ENCODE measurements around the gene ZNF592. TPM values are rescaled to one million over a fixed set of nuclear protein-coding genes. Genes with fewer than 3 reads are reported as not detected.
"Not testable (repeated sequence)": the region's sequence is repeated elsewhere in the genome, so short reads cannot be mapped to it uniquely, and the experiment has no call there.

The ZNF592 gene
- total RNA-seq, 4 donors from 2014 or later, result 23.5 to 41.1 (median 26.5) TPM

GRCh38 chr15:84844964-84845363 lies 96.6 kb downstream of the ZNF592 start:
- in situ Hi-C loops (cut with MboI; ENCODE audit: low pct_ligation_motif_present in 1 of 4, low pct_unique_long_range_greater_than_20kb in 1 of 4, low sequenced_read_pairs in 3 of 4), result no loop called here
- Histone ChIP-seq H3K36me3 (no peaks in the 10 kb centered on the region), H3K9me3 (no peaks in the 10 kb centered on the region), H3K4me3 (no peak overlapping the region), H3K4me1 (peaks cover 14 to 23% (median 19%) of the 10 kb centered on the region in 4 donors), H3K27ac (peak overlapping the region; percentile 42 to 59 (median 49)), H3K27me3 (no peaks in the 10 kb centered on the region)
- TF ChIP-seq POLR2AphosphoS5 (IDR thresholded peaks at IDR 0.05) (no peak), EP300 (IDR thresholded peaks at IDR 0.05; ENCODE audit: low read depth) (no peak), CTCF (IDR thresholded peaks at IDR 0.05) (no peak), POLR2A (IDR thresholded peaks at IDR 0.05) (no peak)
- no peak for DNase-seq
- intact Hi-C loops (cut with DNase I; ENCODE audit: low total_unique reads), result loop anchor here (1.0 to 5.0 kb wide), 2 partner anchors 36 to 82 kb away; no protein-coding TSS in a partner anchor
- 40 to 47% methylated on average over 2 of the region's 2 CpGs for WGBS, 2 donors (ENCODE audit: low coverage in 1 of 2)

GRCh38 chr15:84845631-84846030 lies 97.2 kb downstream of the ZNF592 start:
- H3K4me3 ChIP-seq; H3K27me3 ChIP-seq; in situ Hi-C loops (cut with MboI; ENCODE audit: low pct_ligation_motif_present in 1 of 4, low pct_unique_long_range_greater_than_20kb in 1 of 4, low sequenced_read_pairs in 3 of 4); H3K36me3 ChIP-seq; H3K9me3 ChIP-seq: not testable (repeated sequence)
- intact Hi-C loops (cut with DNase I; ENCODE audit: low total_unique reads), result loop anchor here (1.0 kb wide), 1 partner anchor 36 kb away; no protein-coding TSS in a partner anchor
- 62 to 83% methylated on average over 3 to 7 of the region's 7 CpGs for WGBS, 2 donors (ENCODE audit: low coverage in 1 of 2)
- H3K4me1 ChIP-seq, result peaks cover 8 to 18% (median 13%) of the 10 kb centered on the region in 4 donors
- peak overlapping the region; percentile 42 to 59 (median 49) for H3K27ac ChIP-seq
- TF ChIP-seq CTCF (IDR thresholded peaks at IDR 0.05), result peak; percentile 68 to 82 (median 73)
- DNase-seq, result peak; percentile 70

GRCh38 chr15:84846269-84846668 lies 97.9 kb downstream of the ZNF592 start:
- in situ Hi-C loops (cut with MboI; ENCODE audit: low pct_ligation_motif_present in 1 of 4, low pct_unique_long_range_greater_than_20kb in 1 of 4, low sequenced_read_pairs in 3 of 4), result no loop called here
- Histone ChIP-seq H3K27ac (no peak overlapping the region), H3K27me3 (no peaks in the 10 kb centered on the region), H3K36me3 (no peaks in the 10 kb centered on the region), H3K9me3 (no peaks in the 10 kb centered on the region), H3K4me3 (no peak overlapping the region), H3K4me1 (peaks cover 1 to 11% (median 8%) of the 10 kb centered on the region in 4 donors)
- 97 to 100% methylated on average over 1 of the region's 1 CpG for WGBS, 2 donors (ENCODE audit: low coverage in 1 of 2)
- DNase-seq, result no peak
- intact Hi-C loops (cut with DNase I; ENCODE audit: low total_unique reads), result no loop called here
- TF ChIP-seq POLR2A (IDR thresholded peaks at IDR 0.05) (no peak), CTCF (IDR thresholded peaks at IDR 0.05) (no peak), POLR2AphosphoS5 (IDR thresholded peaks at IDR 0.05) (no peak), EP300 (IDR thresholded peaks at IDR 0.05; ENCODE audit: low read depth) (no peak)

- Histone ChIP-seq H3K4me1 (peaks cover 0 to 8% (median 4%) of the 10 kb centered on the region in 4 donors), H3K36me3 (no peaks in the 10 kb centered on the region), H3K27ac (no peak overlapping the region), H3K4me3 (no peak overlapping the region), H3K27me3 (no peaks in the 10 kb centered on the region), H3K9me3 (no peaks in the 10 kb centered on the region)
- in situ Hi-C loops (cut with MboI; ENCODE audit: low pct_ligation_motif_present in 1 of 4, low pct_unique_long_range_greater_than_20kb in 1 of 4, low sequenced_read_pairs in 3 of 4) (no loop called here), intact Hi-C loops (cut with DNase I; ENCODE audit: low total_unique reads) (no loop called here)
- TF ChIP-seq POLR2A (IDR thresholded peaks at IDR 0.05) (no peak), EP300 (IDR thresholded peaks at IDR 0.05; ENCODE audit: low read depth) (no peak), POLR2AphosphoS5 (IDR thresholded peaks at IDR 0.05) (no peak), CTCF (IDR thresholded peaks at IDR 0.05) (no peak)
- DNase-seq, result no peak
These were observed 99.0 kb downstream of the ZNF592 start for GRCh38 chr15:84847382-84847781.

Data from transverse colon (tissue), 4 donors.